ENCODE measurements around the gene DCXR.

DCXR gene

GRCh38 chr17:82062076-82062983, 24.8 kb upstream of the DCXR start:
- H3K36me3 ChIP-seq (ENCODE audit: control insufficient read depth in 5 of 5, insufficient read depth in 5 of 5, low read length in 5 of 5), result peaks cover 0 to 67% (median 63%) of the 10 kb centered on the region in 5 donors
- peaks cover 0 to 32% (median 30%) of the 10 kb centered on the region in 5 donors for H3K4me1 ChIP-seq (ENCODE audit: control insufficient read depth in 5 of 5, insufficient read depth in 5 of 5, low read length in 5 of 5)
- H3K4me3 ChIP-seq (ENCODE audit: low read depth in 1 of 5, low read length in 5 of 5), result no peak overlapping the region
- no peak overlapping the region for H3K9ac ChIP-seq (ENCODE audit: low read length in 5 of 5)
- no peak overlapping the region for H3K27ac ChIP-seq (ENCODE audit: low read depth, low read length)
- H3K27me3 ChIP-seq (ENCODE audit: control insufficient read depth in 5 of 5, insufficient read depth in 4 of 5, low read length in 5 of 5), result no peaks in the 10 kb centered on the region
- H3K9me3 ChIP-seq (ENCODE audit: control insufficient read depth in 5 of 5, low read length in 5 of 5), result no peaks in the 10 kb centered on the region

DNA sequence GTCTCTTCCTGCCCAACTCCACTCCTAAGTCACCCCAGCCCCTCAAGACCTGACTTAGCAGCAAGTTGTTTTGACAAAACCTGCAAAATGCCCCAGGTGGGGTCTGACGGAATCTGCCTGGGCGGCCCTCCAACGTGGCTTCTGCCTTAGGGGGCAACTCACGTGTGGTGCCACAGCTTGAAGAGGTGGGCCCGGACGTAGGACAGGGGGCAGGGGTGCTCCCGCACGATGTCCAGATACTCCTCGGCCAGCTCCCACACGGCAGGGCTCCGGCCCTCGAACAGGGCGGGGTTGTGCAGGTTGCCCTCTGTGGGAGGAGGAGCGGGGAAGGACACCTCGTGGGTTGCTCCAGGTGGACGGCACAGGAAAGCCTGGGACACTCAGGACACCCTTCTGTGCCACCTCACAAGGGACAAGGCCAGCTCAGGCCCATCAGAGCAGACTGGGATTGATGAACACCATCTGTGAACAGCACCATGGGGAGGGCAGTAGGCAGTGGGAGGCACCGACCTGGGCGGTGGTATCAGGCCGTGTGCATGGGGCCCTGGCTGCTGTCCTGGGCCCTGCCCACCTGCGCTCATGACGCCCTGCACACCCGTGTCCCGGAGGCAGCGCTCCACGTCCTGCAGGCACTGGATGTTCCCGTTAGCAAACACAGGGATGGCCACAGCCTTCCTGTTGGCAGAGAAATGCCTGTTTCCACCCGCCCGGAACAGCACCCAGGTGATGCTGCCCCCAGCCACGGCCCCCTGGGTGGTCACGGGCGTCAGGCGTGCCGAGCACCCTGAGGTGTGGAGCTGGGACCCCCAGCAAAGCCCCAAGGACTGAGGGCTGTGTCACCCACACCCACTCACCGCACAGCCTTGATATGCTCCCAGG, 23.8 kb upstream of the DCXR start:
- Histone ChIP-seq H3K9me3 (ENCODE audit: control insufficient read depth in 5 of 5, low read length in 5 of 5) (no peaks in the 10 kb centered on the region), H3K36me3 (ENCODE audit: control insufficient read depth in 5 of 5, insufficient read depth in 5 of 5, low read length in 5 of 5) (peaks cover 0 to 77% (median 73%) of the 10 kb centered on the region in 5 donors)

GRCh38 chr17:82060614-82061013, 23.1 kb upstream of the DCXR start:
- H3K27me3 ChIP-seq (ENCODE audit: control insufficient read depth in 5 of 5, insufficient read depth in 4 of 5, low read length in 5 of 5), result no peaks in the 10 kb centered on the region
- peaks cover 0 to 84% (median 80%) of the 10 kb centered on the region in 5 donors for H3K36me3 ChIP-seq (ENCODE audit: control insufficient read depth in 5 of 5, insufficient read depth in 5 of 5, low read length in 5 of 5)
- H3K9me3 ChIP-seq (ENCODE audit: control insufficient read depth in 5 of 5, low read length in 5 of 5), result no peaks in the 10 kb centered on the region
- no peak overlapping the region for H3K27ac ChIP-seq (ENCODE audit: low read depth, low read length)
- no peak overlapping the region for H3K4me3 ChIP-seq (ENCODE audit: low read depth in 1 of 5, low read length in 5 of 5)
- H3K9ac ChIP-seq (ENCODE audit: low read length in 5 of 5), result no peak overlapping the region
- H3K4me1 ChIP-seq (ENCODE audit: control insufficient read depth in 5 of 5, insufficient read depth in 5 of 5, low read length in 5 of 5), result peaks cover 0 to 23% (median 20%) of the 10 kb centered on the region in 5 donors

More for the DNA sequence above, 23.8 kb upstream of the DCXR start:
- H3K4me3 ChIP-seq (ENCODE audit: low read depth in 1 of 5, low read length in 5 of 5), result no peak overlapping the region
- peaks cover 0 to 29% (median 26%) of the 10 kb centered on the region in 5 donors for H3K4me1 ChIP-seq (ENCODE audit: control insufficient read depth in 5 of 5, insufficient read depth in 5 of 5, low read length in 5 of 5)
- no peak overlapping the region for H3K9ac ChIP-seq (ENCODE audit: low read length in 5 of 5)
- no peaks in the 10 kb centered on the region for H3K27me3 ChIP-seq (ENCODE audit: control insufficient read depth in 5 of 5, insufficient read depth in 4 of 5, low read length in 5 of 5)
- H3K27ac ChIP-seq (ENCODE audit: low read depth, low read length), result no peak overlapping the region

DNA sequence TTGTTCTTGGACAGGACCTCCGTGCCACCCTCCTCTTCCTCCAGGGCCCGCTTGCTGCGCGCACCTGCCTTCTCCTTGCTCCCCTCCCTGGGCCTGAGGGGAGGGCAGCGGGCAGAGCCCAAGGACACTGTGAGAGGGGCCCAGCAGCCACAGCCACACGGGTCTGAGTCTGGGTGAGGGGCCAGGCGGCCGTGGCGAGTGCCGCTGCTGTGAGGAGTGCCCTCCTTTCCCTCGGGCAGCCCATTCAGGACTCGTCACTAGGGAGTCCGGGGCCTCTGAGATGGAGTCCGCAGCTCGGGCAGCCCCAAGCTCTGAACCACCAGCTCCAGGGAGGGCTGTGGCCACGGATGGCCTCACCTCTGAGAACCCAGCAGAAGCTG, 22.5 kb upstream of the DCXR start:
- H3K36me3 ChIP-seq (ENCODE audit: control insufficient read depth in 5 of 5, insufficient read depth in 5 of 5, low read length in 5 of 5), result peaks cover 0 to 89% (median 85%) of the 10 kb centered on the region in 5 donors
- H3K27me3 ChIP-seq (ENCODE audit: control insufficient read depth in 5 of 5, insufficient read depth in 4 of 5, low read length in 5 of 5), result no peaks in the 10 kb centered on the region
- no peak overlapping the region for H3K9ac ChIP-seq (ENCODE audit: low read length in 5 of 5)
- H3K4me1 ChIP-seq (ENCODE audit: control insufficient read depth in 5 of 5, insufficient read depth in 5 of 5, low read length in 5 of 5), result peaks cover 0 to 21% (median 18%) of the 10 kb centered on the region in 5 donors
- H3K4me3 ChIP-seq (ENCODE audit: low read depth in 1 of 5, low read length in 5 of 5), result no peak overlapping the region
- H3K9me3 ChIP-seq (ENCODE audit: control insufficient read depth in 5 of 5, low read length in 5 of 5), result no peaks in the 10 kb centered on the region
- no peak overlapping the region for H3K27ac ChIP-seq (ENCODE audit: low read depth, low read length)

- Histone ChIP-seq H3K9ac (ENCODE audit: low read length in 5 of 5) (no peak overlapping the region), H3K27ac (ENCODE audit: low read depth, low read length) (no peak overlapping the region), H3K27me3 (ENCODE audit: control insufficient read depth in 5 of 5, insufficient read depth in 4 of 5, low read length in 5 of 5) (no peaks in the 10 kb centered on the region), H3K4me1 (ENCODE audit: control insufficient read depth in 5 of 5, insufficient read depth in 5 of 5, low read length in 5 of 5) (peaks cover 0 to 15% (median 12%) of the 10 kb centered on the region in 5 donors), H3K4me3 (ENCODE audit: low read depth in 1 of 5, low read length in 5 of 5) (no peak overlapping the region), H3K36me3 (ENCODE audit: control insufficient read depth in 5 of 5, insufficient read depth in 5 of 5, low read length in 5 of 5) (peaks cover 0 to 95% (median 91%) of the 10 kb centered on the region in 5 donors), H3K9me3 (ENCODE audit: control insufficient read depth in 5 of 5, low read length in 5 of 5) (no peaks in the 10 kb centered on the region)
Observed at GRCh38 chr17:82059272-82060000, 21.9 kb upstream of the DCXR start.

DNA sequence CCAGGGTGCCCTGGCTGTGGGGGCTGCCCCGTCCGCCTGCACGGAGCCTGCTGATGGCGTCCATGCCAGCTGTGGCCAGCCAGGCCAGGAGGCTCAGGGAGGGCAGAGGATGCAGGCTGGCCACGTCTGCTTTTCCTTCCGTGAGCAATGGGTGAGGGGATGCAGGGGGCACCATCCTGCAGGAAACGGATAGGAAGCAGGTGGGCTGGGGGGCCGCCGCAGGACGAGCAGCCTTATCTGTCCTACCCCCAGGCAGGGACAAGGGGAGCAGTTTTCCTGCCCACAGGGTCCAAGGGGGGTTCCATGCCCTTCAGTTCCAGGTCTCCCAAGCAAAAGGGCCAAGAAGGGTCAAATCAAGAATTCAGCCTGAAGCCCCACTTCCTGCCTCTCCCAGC, 21.4 kb upstream of the DCXR start:
- Histone ChIP-seq H3K4me1 (ENCODE audit: control insufficient read depth in 5 of 5, insufficient read depth in 5 of 5, low read length in 5 of 5) (peaks cover 0 to 13% (median 7%) of the 10 kb centered on the region in 5 donors), H3K9me3 (ENCODE audit: control insufficient read depth in 5 of 5, low read length in 5 of 5) (no peaks in the 10 kb centered on the region), H3K9ac (ENCODE audit: low read length in 5 of 5) (no peak overlapping the region), H3K4me3 (ENCODE audit: low read depth in 1 of 5, low read length in 5 of 5) (no peak overlapping the region), H3K27ac (ENCODE audit: low read depth, low read length) (no peak overlapping the region), H3K27me3 (ENCODE audit: control insufficient read depth in 5 of 5, insufficient read depth in 4 of 5, low read length in 5 of 5) (no peaks in the 10 kb centered on the region), H3K36me3 (ENCODE audit: control insufficient read depth in 5 of 5, insufficient read depth in 5 of 5, low read length in 5 of 5) (peaks cover 0 to 98% (median 96%) of the 10 kb centered on the region in 5 donors)

- no peak overlapping the region for H3K4me3 ChIP-seq (ENCODE audit: low read depth in 1 of 5, low read length in 5 of 5)
- no peaks in the 10 kb centered on the region for H3K9me3 ChIP-seq (ENCODE audit: control insufficient read depth in 5 of 5, low read length in 5 of 5)
- H3K36me3 ChIP-seq (ENCODE audit: control insufficient read depth in 5 of 5, insufficient read depth in 5 of 5, low read length in 5 of 5), result peaks cover 0 to 95% (median 95%) of the 10 kb centered on the region in 5 donors
- H3K27me3 ChIP-seq (ENCODE audit: control insufficient read depth in 5 of 5, insufficient read depth in 4 of 5, low read length in 5 of 5), result no peaks in the 10 kb centered on the region
- H3K27ac ChIP-seq (ENCODE audit: low read depth, low read length), result no peak overlapping the region
- peaks cover 0 to 13% (median 7%) of the 10 kb centered on the region in 5 donors for H3K4me1 ChIP-seq (ENCODE audit: control insufficient read depth in 5 of 5, insufficient read depth in 5 of 5, low read length in 5 of 5)
- no peak overlapping the region for H3K9ac ChIP-seq (ENCODE audit: low read length in 5 of 5)
Observed at GRCh38 chr17:82058230-82058854, 20.8 kb upstream of the DCXR start.

DNA sequence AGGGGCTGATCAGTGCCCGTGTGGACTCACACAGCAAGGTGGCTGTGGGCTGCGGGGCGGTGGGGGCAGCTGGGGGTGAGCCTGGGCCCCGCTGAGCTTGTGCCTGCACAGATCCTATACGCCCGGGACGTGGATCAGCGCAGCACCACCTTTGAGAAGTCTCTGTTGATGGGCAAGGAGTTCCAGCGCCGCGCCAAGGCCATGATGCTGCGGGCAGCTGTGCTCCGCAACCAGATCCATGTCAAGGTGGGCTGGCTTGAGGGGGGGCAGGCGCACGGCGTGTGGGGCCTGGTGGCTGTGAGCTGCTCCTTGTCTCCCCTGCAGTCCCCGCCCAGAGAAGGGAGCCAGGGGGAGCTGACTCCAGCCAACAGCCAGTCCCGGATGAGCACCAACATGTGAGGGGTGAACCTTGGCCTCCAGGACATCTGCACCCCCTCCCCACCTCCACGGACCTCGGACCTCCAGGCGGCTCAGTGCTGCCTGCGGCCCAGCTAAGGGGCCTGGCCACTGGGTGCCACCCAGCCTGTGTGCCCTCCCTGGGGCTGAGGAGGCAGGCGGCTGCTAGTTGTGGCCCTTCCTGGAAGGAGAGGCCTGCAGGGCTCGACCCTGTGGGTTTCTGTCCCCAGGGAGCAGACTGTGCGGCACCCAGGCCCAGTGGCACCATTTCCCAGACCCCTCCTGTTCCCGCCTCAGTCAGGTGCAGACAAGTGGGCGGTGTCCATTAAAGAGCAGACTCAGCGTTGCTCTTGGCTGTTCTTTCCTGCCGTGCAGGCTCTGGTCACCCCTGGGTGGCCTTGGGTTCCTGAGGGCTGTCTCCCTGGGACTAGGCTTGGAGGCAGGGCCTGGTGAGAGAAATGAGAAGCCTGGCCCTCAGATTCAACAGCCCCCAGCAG, 19.5 kb upstream of the DCXR start:
- H3K9ac ChIP-seq (ENCODE audit: low read length in 5 of 5), result no peak overlapping the region
- H3K27me3 ChIP-seq (ENCODE audit: control insufficient read depth in 5 of 5, insufficient read depth in 4 of 5, low read length in 5 of 5), result no peaks in the 10 kb centered on the region
- H3K4me3 ChIP-seq (ENCODE audit: low read depth in 1 of 5, low read length in 5 of 5), result no peak overlapping the region
- peaks cover 3 to 25% (median 19%) of the 10 kb centered on the region in 5 donors for H3K4me1 ChIP-seq (ENCODE audit: control insufficient read depth in 5 of 5, insufficient read depth in 5 of 5, low read length in 5 of 5)
- peaks cover 0 to 82% (median 81%) of the 10 kb centered on the region in 5 donors for H3K36me3 ChIP-seq (ENCODE audit: control insufficient read depth in 5 of 5, insufficient read depth in 5 of 5, low read length in 5 of 5)
- H3K27ac ChIP-seq (ENCODE audit: low read depth, low read length), result no peak overlapping the region
- H3K9me3 ChIP-seq (ENCODE audit: control insufficient read depth in 5 of 5, low read length in 5 of 5), result no peaks in the 10 kb centered on the region
